Left lung (tissue), 10 donors: Measurements from ENCODE around the gene NDUFB7. TPM values are rescaled to one million over a fixed set of nuclear protein-coding genes. Genes with fewer than 3 reads are reported as not detected.
"Not testable (repeated sequence)": the region's sequence is repeated elsewhere in the genome, so short reads cannot be mapped to it uniquely, and the experiment has no call there.

Experiments
- ATAC-seq: fragments of 200-7000 bp; cut with Tn5 transposase; one replicate; pipeline ENCODE4 v1.9.1; 2020; ENCODE audit warnings: moderate library complexity
- DNase-seq, 4 donors: peaks; one replicate each; pipeline ENCODE4 v3.0.0-alpha.2; 2013 to 2020
- H3K27ac ChIP-seq, 2 donors: fragments of 200-600 bp; sonication (generic) in 1 of 2; one replicate each; pipeline versions ENCODE4 v1.5.0 to v1.8.0; 2020 to 2021
- H3K27me3 ChIP-seq, 2 donors: fragments of 200-600 bp; sonication (generic) in 1 of 2; one replicate each; pipeline versions ENCODE4 v1.5.0 to v1.8.0; 2020 to 2021
- H3K36me3 ChIP-seq, 2 donors: fragments of 200-600 bp; sonication (generic) in 1 of 2; one replicate each; pipeline versions ENCODE4 v1.5.0 to v1.8.0; 2020 to 2021
- H3K4me1 ChIP-seq, 2 donors: fragments of 200-600 bp; one replicate each; pipeline ENCODE4 v1.8.0; 2021
- H3K4me3 ChIP-seq, 2 donors: fragments of 200-600 bp; sonication (generic) in 1 of 2; one replicate each; pipeline versions ENCODE4 v1.5.0 to v1.8.0; 2020 to 2021; ENCODE audit warnings: mild to moderate bottlenecking in 1 of 2
- H3K9me3 ChIP-seq, 2 donors: fragments of 200-600 bp; sonication (generic) in 1 of 2; one replicate each; pipeline versions ENCODE4 v1.5.0 to v1.8.0; 2020 to 2021
- CTCF ChIP-seq, 2 donors: fragments of 200-600 bp; sonication (generic) in 1 of 2; IDR thresholded peaks; one replicate each; pipeline versions ENCODE4 v1.5.0 to v1.8.0; 2021; ENCODE audit warnings: antibody characterized with exemption in 2 of 2
- intact Hi-C, 2 donors: fragments of 100-400 bp; cut with DNase I; formaldehyde crosslinking; loops; one replicate each; pipeline versions ENCODE4 v1.11.2 to v1.14.2; 2022
- polyA plus RNA-seq, 6 donors: library from polyadenylated mRNA; unstranded; fragments of 120-200 nt; gene quantifications; one replicate each; pipeline ENCODE4 v1.2.1, GENCODE V29; 2013; ENCODE audit not compliant: insufficient read length in 6 of 6
- total RNA-seq, 2 donors: library from RNA; stranded (reverse); fragmentation: NEBNext Ultra II Directional; extraction: Animal tissue kit (Norgen Biotek cat#: 25700); gene quantifications; one replicate each; pipeline ENCODE4 v1.2.1, GENCODE V29; 2021
- donor health status: DM: no; HTN: yes; CAD: no.
- donor health status: DM: no; HTN: no; CAD: no.

Gene NDUFB7
- total and polyA plus RNA-seq, 8 donors = 60.1 to 125 (median 87.5) TPM

DNA sequence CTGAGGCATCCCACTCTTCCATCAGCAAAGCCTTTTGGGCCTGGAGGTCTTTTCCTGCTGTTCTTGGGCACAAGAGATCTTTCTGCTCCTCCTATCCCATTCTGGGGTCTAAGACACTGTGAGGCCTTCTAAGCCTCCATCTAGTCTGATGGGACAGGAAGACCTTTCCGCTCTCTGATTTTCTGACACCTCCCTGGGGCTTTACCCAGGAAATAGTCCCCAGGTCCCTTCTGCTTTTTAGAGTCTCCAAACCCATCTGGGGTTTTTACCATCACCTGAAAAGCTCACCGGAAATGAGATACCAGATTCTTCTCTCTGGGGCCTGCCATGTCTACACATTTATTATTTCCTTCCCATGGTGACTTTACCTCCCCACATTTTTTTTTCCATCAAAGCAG, 32.1 kb upstream of the NDUFB7 start:
- H3K4me3 ChIP-seq = no peak overlapping the region
- no peak for DNase-seq
- ATAC-seq = no peak
- H3K27ac ChIP-seq = no peak overlapping the region
- no peaks in the 10 kb centered on the region for H3K36me3 ChIP-seq
- H3K9me3 ChIP-seq = peaks cover 0 to 7% of the 10 kb centered on the region in 2 donors
- intact Hi-C loops = no loop called here
- peaks cover 0 to 9% of the 10 kb centered on the region in 2 donors for H3K4me1 ChIP-seq
- TF ChIP-seq CTCF (IDR thresholded peaks at IDR 0.05) = no peak
- H3K27me3 ChIP-seq = no peaks in the 10 kb centered on the region

- no peaks in the 10 kb centered on the region for H3K4me1 ChIP-seq
- H3K27ac ChIP-seq = no peak overlapping the region
- H3K36me3 ChIP-seq = no peaks in the 10 kb centered on the region
- DNase-seq (no peak), ATAC-seq (no peak)
- peaks cover 0 to 7% of the 10 kb centered on the region in 2 donors for H3K9me3 ChIP-seq
- H3K27me3 ChIP-seq = no peaks in the 10 kb centered on the region
- no peak overlapping the region for H3K4me3 ChIP-seq
- TF ChIP-seq CTCF (IDR thresholded peaks at IDR 0.05) = no peak
- intact Hi-C loops = no loop called here
Measured at GRCh38 chr19:14599548-14600147, 27.8 kb upstream of the NDUFB7 start.

DNA sequence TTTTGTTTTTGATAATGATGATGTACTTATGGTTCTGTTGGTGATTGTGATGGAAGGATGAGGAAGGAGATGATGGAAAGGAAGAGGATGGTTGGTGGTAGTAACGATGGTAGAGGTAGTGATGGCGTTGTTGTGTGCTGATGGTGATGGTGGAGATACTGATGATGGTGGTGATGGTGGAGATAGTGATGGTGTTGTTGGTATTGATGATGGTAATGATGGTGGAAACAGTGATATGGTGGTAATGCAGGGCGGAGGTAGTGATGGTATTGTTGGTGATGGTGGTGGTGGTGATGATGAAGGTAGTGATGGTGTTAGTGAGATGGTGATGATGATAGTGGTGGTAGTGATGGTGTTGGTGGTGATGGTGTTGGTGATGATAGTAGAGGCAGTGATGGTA, 23.7 kb upstream of the NDUFB7 start:
- no peak overlapping the region for H3K4me3 ChIP-seq
- no peaks in the 10 kb centered on the region for H3K36me3 ChIP-seq
- H3K27ac ChIP-seq = no peak overlapping the region
- DNase-seq (no peak), ATAC-seq (no peak)
- intact Hi-C loops = no loop called here
- no peak for TF ChIP-seq CTCF (IDR thresholded peaks at IDR 0.05)
- no peaks in the 10 kb centered on the region for H3K4me1 ChIP-seq
- H3K9me3 ChIP-seq = no peaks in the 10 kb centered on the region
- H3K27me3 ChIP-seq = peaks cover 0 to 4% of the 10 kb centered on the region in 2 donors

DNA sequence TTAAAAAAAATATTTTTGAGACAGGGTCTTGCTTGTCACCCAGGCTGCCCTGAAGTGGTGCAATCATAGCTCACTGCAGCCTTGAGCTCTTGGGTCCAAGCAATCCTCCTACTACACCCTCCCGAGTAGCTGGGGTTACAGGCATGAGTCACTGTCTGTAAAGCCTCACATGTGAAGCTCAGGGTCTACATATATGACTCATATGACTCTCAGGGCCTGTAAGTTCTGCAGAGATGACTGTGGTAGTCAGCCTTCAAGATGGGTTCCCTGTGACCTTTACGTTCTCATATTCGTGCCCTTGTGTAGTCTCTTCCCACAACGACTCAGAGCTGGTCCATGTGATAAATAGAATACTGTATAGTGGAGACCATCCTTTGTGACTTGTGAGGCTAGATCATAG, 17.6 kb upstream of the NDUFB7 start:
- H3K27me3 ChIP-seq, ATAC-seq, H3K4me1 ChIP-seq, H3K36me3 ChIP-seq, DNase-seq, intact Hi-C loops, H3K9me3 ChIP-seq, H3K4me3 ChIP-seq, H3K27ac ChIP-seq: not testable (repeated sequence)

- DNase-seq, intact Hi-C loops, H3K27me3 ChIP-seq, H3K36me3 ChIP-seq, H3K9me3 ChIP-seq, H3K4me1 ChIP-seq, H3K4me3 ChIP-seq, H3K27ac ChIP-seq: not testable (repeated sequence)
- ATAC-seq = peak; percentile 53
Measured at GRCh38 chr19:14585187-14585586, 13.3 kb upstream of the NDUFB7 start.

GRCh38 chr19:14584372-14584771, 12.5 kb upstream of the NDUFB7 start:
- H3K4me3 ChIP-seq, intact Hi-C loops: not testable (repeated sequence)

DNA sequence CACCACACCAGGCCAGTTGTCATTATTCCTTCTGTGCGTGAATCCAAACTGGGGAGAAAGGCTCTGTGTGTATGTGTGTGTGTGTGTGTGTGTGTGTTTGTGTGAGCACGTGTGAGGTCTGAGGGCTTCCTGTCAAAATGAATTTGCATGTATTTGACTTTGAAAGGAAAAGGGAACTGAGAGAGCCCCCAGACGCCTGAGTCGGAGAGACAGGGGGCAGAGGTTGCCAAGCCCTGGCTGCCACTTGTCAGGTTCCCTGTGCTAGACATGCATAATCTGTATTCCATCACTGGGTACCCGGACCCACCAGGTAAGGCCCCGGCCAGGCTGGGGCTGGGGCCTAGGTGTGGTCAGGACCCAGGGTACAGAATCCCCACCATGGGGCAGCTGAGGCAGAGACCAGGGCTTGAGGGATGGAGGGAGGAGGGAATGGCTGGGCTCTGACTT, 11.1 kb upstream of the NDUFB7 start, which contains the start of gene CLEC17A:
Gene CLEC17A (plus strand): TSS at position 191 of the 447 bp plus-strand sequence. CDS start 77 bp downstream, at position 268.
- H3K36me3 ChIP-seq = no peaks in the 10 kb centered on the region
- H3K27me3 ChIP-seq = no peaks in the 10 kb centered on the region
- intact Hi-C loops = no loop called here
- DNase-seq (no peak), ATAC-seq (no peak)
- H3K4me1 ChIP-seq = no peaks in the 10 kb centered on the region
- H3K4me3 ChIP-seq = no peak within 1 kb of the TSS
- no peak for TF ChIP-seq CTCF (IDR thresholded peaks at IDR 0.05)
- H3K27ac ChIP-seq = no peak within 1 kb of the TSS
- H3K9me3 ChIP-seq = no peaks in the 10 kb centered on the region

More at GRCh38 chr19:14584372-14584771, 12.5 kb upstream of the NDUFB7 start:
- H3K27me3 ChIP-seq, H3K4me1 ChIP-seq, DNase-seq, ATAC-seq, H3K9me3 ChIP-seq, H3K27ac ChIP-seq, H3K36me3 ChIP-seq: not testable (repeated sequence)
